DOHH2 (cell line): ENCODE measurements around the gene CKM.

Experiments
- H3F3A ChIP-seq: fragments of 200-600 bp; sonication (generic), shearing (Covaris generic); 2 replicates; pipeline ENCODE4 v1.6.0; 2016; ENCODE audit warnings: antibody characterized with exemption, mild to moderate bottlenecking; ENCODE audit not compliant: control insufficient read depth, insufficient read depth
- H3K27ac ChIP-seq: fragments of 200-600 bp; sonication (generic); 2 replicates; pipeline ENCODE4 v1.5.1; 2014; ENCODE audit warnings: low read depth, mild to moderate bottlenecking, low read length, moderate library complexity
- H3K27me3 ChIP-seq: fragments of 200-600 bp; sonication (generic); 2 replicates; pipeline ENCODE4 v1.6.1; 2014; ENCODE audit warnings: mild to moderate bottlenecking, low read length, mixed read lengths; ENCODE audit not compliant: control insufficient read depth
- H3K36me3 ChIP-seq: fragments of 200-600 bp; sonication (generic); 2 replicates; pipeline ENCODE4 v1.6.1; 2014; ENCODE audit warnings: mild to moderate bottlenecking, low read length, moderate library complexity, mixed read lengths; ENCODE audit not compliant: control insufficient read depth
- H3K4me1 ChIP-seq: fragments of 200-600 bp; sonication (generic); 2 replicates; pipeline ENCODE4 v1.6.1; 2014; ENCODE audit warnings: mild to moderate bottlenecking, low read length, mixed read lengths; ENCODE audit not compliant: control insufficient read depth
- H3K4me2 ChIP-seq: fragments of 200-600 bp; sonication (generic); 2 replicates; pipeline ENCODE4 v1.6.0; 2014; ENCODE audit warnings: mild to moderate bottlenecking, low read length, moderate library complexity
- H3K4me3 ChIP-seq: fragments of 200-600 bp; sonication (generic); 2 replicates; pipeline ENCODE4 v1.5.1; 2014; ENCODE audit warnings: mild to moderate bottlenecking, low read length, mixed read lengths
- H3K79me2 ChIP-seq: fragments of 200-600 bp; sonication (generic); 2 replicates; pipeline ENCODE4 v1.6.1; 2014; ENCODE audit warnings: mild to moderate bottlenecking, low read length, mixed read lengths; ENCODE audit not compliant: control insufficient read depth
- H3K9me2 ChIP-seq: fragments of 200-600 bp; sonication (generic); replicated peaks from 2 replicates; pipeline ENCODE4 v1.6.1; 2014; ENCODE audit warnings: mild to moderate bottlenecking, low read length, mixed read lengths; ENCODE audit not compliant: control insufficient read depth
- H3K9me3 ChIP-seq: fragments of 200-600 bp; sonication (generic); 2 replicates; pipeline ENCODE4 v1.6.1; 2014; ENCODE audit warnings: antibody characterized with exemption, low read length, mixed read lengths; ENCODE audit not compliant: control insufficient read depth, insufficient read depth
- H4K20me1 ChIP-seq: fragments of 200-600 bp; sonication (generic); 2 replicates; pipeline ENCODE4 v1.6.0; 2014; ENCODE audit warnings: low read depth, mild to moderate bottlenecking, antibody characterized with exemption, low read length, moderate library complexity; ENCODE audit not compliant: control insufficient read depth, insufficient read depth
- EZH2phosphoT487 ChIP-seq: fragments of 200-600 bp; sonication (generic); IDR thresholded peaks from 2 replicates; pipeline ENCODE4 v1.6.1; 2017; ENCODE audit warnings: borderline replicate concordance, mild to moderate bottlenecking, antibody characterized with exemption, low read length, moderate library complexity, mixed read lengths
- TF ChIP-seq, protein P1 (sequence below): fragments of 200-600 bp; sonication (generic); IDR thresholded peaks from one replicate; pipeline ENCODE4 v1.5.1; 2014; ENCODE audit warnings: antibody characterized with exemption, mild to moderate bottlenecking, low read depth, low read length; ENCODE audit not compliant: poor library complexity, severe bottlenecking

The CKM gene

GRCh38 chr19:45324349-45324907, 1.8 kb upstream of the CKM start:
- H3K4me3 ChIP-seq: no peak overlapping the region
- no peaks in the 10 kb centered on the region for H3F3A ChIP-seq
- H3K9me3 ChIP-seq: no peaks in the 10 kb centered on the region
- H4K20me1 ChIP-seq: no peaks in the 10 kb centered on the region
- H3K36me3 ChIP-seq: no peaks in the 10 kb centered on the region
- no peaks in the 10 kb centered on the region for H3K79me2 ChIP-seq
- no peaks in the 10 kb centered on the region for H3K9me2 ChIP-seq
- H3K27me3 ChIP-seq: peaks cover 17% of the 10 kb centered on the region
- no peak overlapping the region for H3K4me2 ChIP-seq
- TF ChIP-seq EZH2phosphoT487: no peak
- TF ChIP-seq, protein P1, sequence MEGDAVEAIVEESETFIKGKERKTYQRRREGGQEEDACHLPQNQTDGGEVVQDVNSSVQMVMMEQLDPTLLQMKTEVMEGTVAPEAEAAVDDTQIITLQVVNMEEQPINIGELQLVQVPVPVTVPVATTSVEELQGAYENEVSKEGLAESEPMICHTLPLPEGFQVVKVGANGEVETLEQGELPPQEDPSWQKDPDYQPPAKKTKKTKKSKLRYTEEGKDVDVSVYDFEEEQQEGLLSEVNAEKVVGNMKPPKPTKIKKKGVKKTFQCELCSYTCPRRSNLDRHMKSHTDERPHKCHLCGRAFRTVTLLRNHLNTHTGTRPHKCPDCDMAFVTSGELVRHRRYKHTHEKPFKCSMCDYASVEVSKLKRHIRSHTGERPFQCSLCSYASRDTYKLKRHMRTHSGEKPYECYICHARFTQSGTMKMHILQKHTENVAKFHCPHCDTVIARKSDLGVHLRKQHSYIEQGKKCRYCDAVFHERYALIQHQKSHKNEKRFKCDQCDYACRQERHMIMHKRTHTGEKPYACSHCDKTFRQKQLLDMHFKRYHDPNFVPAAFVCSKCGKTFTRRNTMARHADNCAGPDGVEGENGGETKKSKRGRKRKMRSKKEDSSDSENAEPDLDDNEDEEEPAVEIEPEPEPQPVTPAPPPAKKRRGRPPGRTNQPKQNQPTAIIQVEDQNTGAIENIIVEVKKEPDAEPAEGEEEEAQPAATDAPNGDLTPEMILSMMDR: no peak
- no peak overlapping the region for H3K27ac ChIP-seq
- H3K4me1 ChIP-seq: peaks cover 9% of the 10 kb centered on the region

GRCh38 chr19:45323671-45324081, 1.0 kb upstream of the CKM start:
- Histone ChIP-seq H3K27ac (no peak overlapping the region), H3F3A (no peaks in the 10 kb centered on the region), H3K36me3 (no peaks in the 10 kb centered on the region), H3K4me3 (no peak overlapping the region), H3K79me2 (no peaks in the 10 kb centered on the region), H3K27me3 (peaks cover 17% of the 10 kb centered on the region), H3K9me3 (no peaks in the 10 kb centered on the region), H3K9me2 (no peaks in the 10 kb centered on the region), H4K20me1 (no peaks in the 10 kb centered on the region), H3K4me1 (peaks cover 9% of the 10 kb centered on the region), H3K4me2 (no peak overlapping the region)
- TF ChIP-seq EZH2phosphoT487: no peak
- TF ChIP-seq, protein P1: no peak

GRCh38 chr19:45322311-45322710, 364 bp downstream of the CKM start:
- Histone ChIP-seq H3K4me3 (no peak overlapping the region), H3K27me3 (peaks cover 17% of the 10 kb centered on the region), H3K36me3 (no peaks in the 10 kb centered on the region), H3K9me3 (no peaks in the 10 kb centered on the region), H3K9me2 (no peaks in the 10 kb centered on the region), H3K79me2 (no peaks in the 10 kb centered on the region), H3K4me1 (peaks cover 9% of the 10 kb centered on the region), H3K27ac (no peak overlapping the region), H4K20me1 (no peaks in the 10 kb centered on the region), H3F3A (no peaks in the 10 kb centered on the region), H3K4me2 (no peak overlapping the region)
- TF ChIP-seq EZH2phosphoT487: no peak
- TF ChIP-seq, protein P1: no peak
